GM23338 (cell line): Measurements from ENCODE around the gene SPATA1. TPM values are rescaled to one million over a fixed set of nuclear protein-coding genes. Genes with fewer than 3 reads are reported as not detected.
A peak's percentile ranks its signal among the peaks of the same experiment; 100 is the strongest.
"Not testable (repeated sequence)": the region's sequence is repeated elsewhere in the genome, so short reads cannot be mapped to it uniquely, and the experiment has no call there.

ENCODE experiments used
- ATAC-seq: fragments of 200-7000 bp; cut with Tn5 transposase; 3 replicates; pipeline ENCODE4 v1.9.1; 2020
- DNase-seq: peaks from one replicate; pipeline ENCODE4 v3.0.0-alpha.2; 2015; ENCODE audit warnings: low spot score
- H2AFZ ChIP-seq: fragments of 200-600 bp; sonication (generic); 2 replicates; pipeline ENCODE4 v1.8.0; 2016; ENCODE audit warnings: antibody characterized with exemption, mild to moderate bottlenecking, moderate library complexity
- H3F3A ChIP-seq: fragments of 200-600 bp; sonication (generic); replicated peaks from 2 replicates; pipeline ENCODE4 v1.8.0; 2017; ENCODE audit warnings: antibody characterized with exemption, mixed run types, low read depth
- H3K27ac ChIP-seq: fragments of 200-600 bp; sonication (generic); 2 replicates; pipeline ENCODE4 v1.6.1; 2016; ENCODE audit warnings: low read depth
- H3K27me3 ChIP-seq: fragments of 200-600 bp; sonication (generic); 2 replicates; pipeline ENCODE4 v1.8.0; 2016; ENCODE audit warnings: mild to moderate bottlenecking, mixed run types, moderate library complexity; ENCODE audit not compliant: insufficient read depth
- H3K36me3 ChIP-seq: fragments of 200-600 bp; sonication (generic); 2 replicates; pipeline ENCODE4 v1.8.0; 2016; ENCODE audit warnings: mild to moderate bottlenecking; ENCODE audit not compliant: insufficient read depth
- H3K4me1 ChIP-seq: fragments of 200-600 bp; sonication (generic); 2 replicates; pipeline ENCODE4 v1.8.0; 2016; ENCODE audit warnings: mild to moderate bottlenecking, moderate library complexity; ENCODE audit not compliant: insufficient read depth
- H3K4me2 ChIP-seq: fragments of 200-600 bp; sonication (generic); 2 replicates; pipeline ENCODE4 v1.7.1; 2017; ENCODE audit warnings: mixed run types
- H3K4me3 ChIP-seq: fragments of 200-600 bp; sonication (generic); 2 replicates; pipeline ENCODE4 v1.6.1; 2016; ENCODE audit warnings: mixed run types
- H3K79me2 ChIP-seq: fragments of 200-600 bp; sonication (generic); replicated peaks from 2 replicates; pipeline ENCODE4 v1.8.0; 2017; ENCODE audit warnings: mild to moderate bottlenecking; ENCODE audit not compliant: insufficient read depth
- H3K9me2 ChIP-seq: fragments of 200-600 bp; sonication (generic); 2 replicates; pipeline ENCODE4 v1.8.0; 2017; ENCODE audit not compliant: insufficient read depth
- H4K20me1 ChIP-seq: fragments of 200-600 bp; sonication (generic); replicated peaks from 2 replicates; pipeline ENCODE4 v1.8.0; 2017; ENCODE audit warnings: mild to moderate bottlenecking; ENCODE audit not compliant: insufficient read depth
- H3K27ac Mint-ChIP-seq: 2 replicates; pipeline ENCODE4 v1.8.0; 2020; ENCODE audit warnings: inconsistent platforms, mild to moderate bottlenecking, moderate library complexity, mixed read lengths
- H3K27me3 Mint-ChIP-seq: 3 replicates; pipeline ENCODE4 v1.8.0; 2022; ENCODE audit warnings: low read depth, mild to moderate bottlenecking, moderate library complexity, mixed read lengths, inconsistent platforms; ENCODE audit not compliant: insufficient read depth, poor library complexity
- H3K36me3 Mint-ChIP-seq: 3 replicates; pipeline ENCODE4 v1.8.0; 2021; ENCODE audit warnings: low read depth, mild to moderate bottlenecking, inconsistent platforms, moderate library complexity, mixed read lengths
- H3K4me1 Mint-ChIP-seq: 3 replicates; pipeline ENCODE4 v1.8.0; 2020; ENCODE audit warnings: mild to moderate bottlenecking, inconsistent platforms, mixed read lengths
- H3K4me3 Mint-ChIP-seq: 3 replicates; pipeline ENCODE4 v1.8.0; 2021; ENCODE audit warnings: moderate library complexity, mild to moderate bottlenecking, inconsistent platforms, mixed read lengths
- H3K9me3 Mint-ChIP-seq: 3 replicates; pipeline ENCODE4 v1.8.0; 2020; ENCODE audit warnings: moderate library complexity, mild to moderate bottlenecking, inconsistent platforms, mixed read lengths
- CREB1 ChIP-seq: fragments of 250-450 bp; sonication (Bioruptor Pico); IDR thresholded peaks from 2 replicates; pipeline ENCODE4 v1.5.0; 2020; ENCODE audit warnings: low read depth, mild to moderate bottlenecking, moderate library complexity
- ETS1 ChIP-seq: IDR thresholded peaks from 2 replicates; pipeline ENCODE4 v1.6.1; 2016; ENCODE audit warnings: antibody characterized with exemption
- EZH2 ChIP-seq: fragments of 200-600 bp; sonication (generic); IDR thresholded peaks from one replicate; pipeline ENCODE4 v1.8.0; 2017; ENCODE audit warnings: antibody characterized with exemption, mild to moderate bottlenecking, low read depth; ENCODE audit not compliant: unreplicated experiment
- EZH2phosphoT487 ChIP-seq: fragments of 200-600 bp; sonication (generic); IDR thresholded peaks from one replicate; pipeline ENCODE4 v1.8.1; 2018; ENCODE audit warnings: antibody characterized with exemption; ENCODE audit not compliant: unreplicated experiment
- NANOG ChIP-seq: IDR thresholded peaks from 2 replicates; pipeline ENCODE4 v1.6.1; 2016; ENCODE audit warnings: antibody characterized with exemption, borderline replicate concordance
- POLR2AphosphoS5 ChIP-seq: IDR thresholded peaks from 2 replicates; pipeline ENCODE4 v1.6.1; 2016; ENCODE audit warnings: antibody characterized with exemption, low read depth
- ZNF114 ChIP-seq: fragments of 250-450 bp; sonication (Bioruptor Pico); IDR thresholded peaks from 2 replicates; pipeline ENCODE4 v1.5.0; 2020; ENCODE audit warnings: mild to moderate bottlenecking, moderate library complexity
- ZNF462 ChIP-seq: fragments of 250-450 bp; sonication (Bioruptor Pico); IDR thresholded peaks from 2 replicates; pipeline ENCODE4 v1.5.0; 2020; ENCODE audit warnings: mild to moderate bottlenecking, moderate library complexity
- polyA plus RNA-seq: library from polyadenylated mRNA; unstranded; fragments of >200 nt; fragmentation: Nextera tagmentation; extraction: Ambion mirVana; gene quantifications from 2 replicates; pipeline ENCODE4 v1.2.1, GENCODE V29; 2016
- total RNA-seq: library from RNA; depleted of rRNA; stranded (reverse); fragments of >200 nt; shearing (Covaris generic); gene quantifications from 2 replicates; pipeline ENCODE4 v1.2.3, GENCODE V29; 2014

SPATA1 gene
- total and polyA plus RNA-seq, 2 experiments from 2014 or later: 3.3 TPM; not detected in 1

- Histone ChIP-seq H4K20me1 (no peaks in the 10 kb centered on the region), H3K4me1 (peaks cover 19% of the 10 kb centered on the region), H3K36me3 (peaks cover 4% of the 10 kb centered on the region; the same call in 1 of the 2 replicates), H2AFZ (peak overlapping the region; percentile 63; the same call in 1 of the 2 replicates), H3K4me3 (no peak overlapping the region), H3F3A (0 out of 2 replicates have a peak, but pooled peaks cover 6% of the 10 kb centered on the region), H3K4me2 (no peak overlapping the region), H3K9me2 (peaks cover 6% of the 10 kb centered on the region; the same call in 1 of the 2 replicates), H3K27me3 (no peaks in the 10 kb centered on the region), H3K27ac (no peak overlapping the region), H3K79me2 (no peaks in the 10 kb centered on the region)
- peaks cover 30% of the 10 kb centered on the region for H3K36me3 Mint-ChIP-seq
- no peak for TF ChIP-seq POLR2AphosphoS5
- H3K9me3 Mint-ChIP-seq: peaks cover 34% of the 10 kb centered on the region
- H3K27ac Mint-ChIP-seq: no peak overlapping the region
- H3K4me3 Mint-ChIP-seq: no peak overlapping the region
- H3K27me3 Mint-ChIP-seq: peaks cover 6% of the 10 kb centered on the region
- H3K4me1 Mint-ChIP-seq: peaks cover 15% of the 10 kb centered on the region
- DNase-seq (no peak), ATAC-seq (no peak)
Observed at GRCh38 chr1:84585803-84586202, 79.6 kb downstream of the SPATA1 start.

- Histone ChIP-seq H4K20me1 (no peaks in the 10 kb centered on the region), H3K4me2 (no peak overlapping the region), H3K27me3 (no peaks in the 10 kb centered on the region), H3K4me3 (no peak overlapping the region), H3F3A (0 out of 2 replicates have a peak, but pooled peaks cover 6% of the 10 kb centered on the region), H3K79me2 (no peaks in the 10 kb centered on the region), H3K9me2 (peaks cover 6% of the 10 kb centered on the region; the same call in 1 of the 2 replicates), H2AFZ (no peak overlapping the region), H3K27ac (no peak overlapping the region), H3K36me3 (peaks cover 4% of the 10 kb centered on the region; the same call in 1 of the 2 replicates), H3K4me1 (peaks cover 19% of the 10 kb centered on the region)
- Mint-ChIP-seq H3K4me1 (peaks cover 13% of the 10 kb centered on the region), H3K9me3 (peaks cover 34% of the 10 kb centered on the region), H3K27me3 (peaks cover 6% of the 10 kb centered on the region), H3K36me3 (peaks cover 30% of the 10 kb centered on the region), H3K4me3 (no peak overlapping the region), H3K27ac (no peak overlapping the region)
- TF ChIP-seq EZH2phosphoT487 (no peak), ZNF462 (no peak), CREB1 (CRISPR knock-in tag) (no peak), POLR2AphosphoS5 (no peak), ETS1 (no peak), ZNF114 (CRISPR knock-in tag) (no peak), EZH2 (no peak), NANOG (no peak)
- ATAC-seq (no peak), DNase-seq (no peak)
Observed at GRCh38 chr1:84587099-84587498, 80.9 kb downstream of the SPATA1 start.

GRCh38 chr1:84594959-84595358 is 88.8 kb downstream of the SPATA1 start:
- not testable (repeated sequence) for H4K20me1 ChIP-seq, H3K27me3 ChIP-seq, H3K4me2 ChIP-seq, H3K36me3 ChIP-seq, H3K4me3 Mint-ChIP-seq, H3K36me3 Mint-ChIP-seq, H3K9me2 ChIP-seq, H3K27me3 Mint-ChIP-seq, ATAC-seq, H3K27ac ChIP-seq, H3K4me3 ChIP-seq, H3K79me2 ChIP-seq, H3K4me1 ChIP-seq, H3K4me1 Mint-ChIP-seq, DNase-seq, H3K27ac Mint-ChIP-seq, H3F3A ChIP-seq, H2AFZ ChIP-seq, H3K9me3 Mint-ChIP-seq
